HepG2 (cell line): ENCODE results near the gene REP15. TPM values are rescaled to one million over a fixed set of nuclear protein-coding genes. Genes with fewer than 3 reads are reported as not detected.

Experiments
- ATAC-seq: fragments of 200-7000 bp; cut with Tn5 transposase; 3 replicates; pipeline ENCODE4 v1.9.1; 2020; ENCODE audit warnings: mild to moderate bottlenecking, moderate library complexity
- BruUV-seq: library from RNA; stranded (reverse); fragments of 400-500 nt; replicated peaks from 2 replicates; lab custom pipeline; 2021; lab: Mats Ljungman, UMichigan
- CTCF ChIA-PET: fragments of 300-600 bp; formaldehyde crosslinking; extraction: SDS; loops from one replicate; lab custom pipeline; 2021; ENCODE audit warnings: low total read pairs, inconsistent platforms, low intra/inter-chr PET ratio; lab: Yijun Ruan, JAX
- POLR2A ChIA-PET: fragments of 350-600 bp; sonication (Branson Sonifier 250); formaldehyde crosslinking; loops from one replicate; lab custom pipeline; 2020; ENCODE audit warnings: antibody characterized with exemption, inconsistent platforms; lab: Yijun Ruan, JAX
- DNase-seq: peaks from one replicate; pipeline ENCODE4 v3.0.0-alpha.2; 2015; ENCODE audit warnings: low spot score
- FAIRE-seq: peaks from 3 replicates; lab custom pipeline; 2011; peaks lifted over from hg19 to GRCh38; lab: Jason Lieb, UNC
- H2AFZ ChIP-seq: one replicate; pipeline ENCODE4 v1.6.1; 2011; ENCODE audit warnings: low read length, inconsistent platforms
- H3K27ac ChIP-seq: fragments of 300-600 bp; 3 replicates; pipeline ENCODE4 v1.8.0; 2011; ENCODE audit warnings: mixed run types, mild to moderate bottlenecking, mixed read lengths, low read length, inconsistent platforms; ENCODE audit not compliant: insufficient read depth; ENCODE audit errors: extremely low read length
- H3K27me3 ChIP-seq, 2 experiments: fragments of 200-600 bp in 1 of 2; 2 replicates in 1 of 2; 3 replicates in 1 of 2; pipeline versions ENCODE4 v1.6.0 to v1.8.0; 2011; ENCODE audit warnings: low read length in 2 of 2, mild to moderate bottlenecking in 2 of 2, moderate library complexity in 2 of 2, inconsistent platforms in 1 of 2; ENCODE audit not compliant: insufficient read depth in 2 of 2, control insufficient read depth in 1 of 2
- H3K36me3 ChIP-seq, 2 experiments: fragments of 200-600 bp in 1 of 2; replicated peaks in 1 of 2; 2 replicates in 1 of 2; 3 replicates in 1 of 2; pipeline versions ENCODE4 v1.5.1 to v1.8.0; 2011; ENCODE audit warnings: low read length in 2 of 2, inconsistent platforms in 1 of 2; ENCODE audit not compliant: insufficient read depth in 2 of 2, control insufficient read depth in 1 of 2
- H3K4me1 ChIP-seq: 2 replicates; pipeline ENCODE4 v1.5.1; 2012; ENCODE audit warnings: low read length, inconsistent platforms; ENCODE audit not compliant: insufficient read depth
- H3K4me2 ChIP-seq: 2 replicates; pipeline ENCODE4 v1.6.0; 2011; ENCODE audit warnings: low read depth, low read length, inconsistent platforms
- H3K4me3 ChIP-seq, 3 experiments: fragments of 200-600 bp in 1 of 3; sonication (generic), shearing (Covaris generic) in 1 of 3; replicated peaks in 1 of 3; 2 replicates each; pipeline ENCODE4 v1.5.1; 2011 to 2016; ENCODE audit warnings: low read length in 3 of 3, inconsistent platforms in 2 of 3, low read depth in 2 of 3, mild to moderate bottlenecking in 2 of 3, control low read depth in 1 of 3, mixed read lengths in 1 of 3; ENCODE audit not compliant: insufficient read depth in 1 of 3
- H3K79me2 ChIP-seq: one replicate; pipeline ENCODE4 v1.6.1; 2011; ENCODE audit warnings: low read length, inconsistent platforms; ENCODE audit not compliant: insufficient read depth
- H3K9ac ChIP-seq: 2 replicates; pipeline ENCODE4 v1.6.0; 2011; ENCODE audit warnings: mild to moderate bottlenecking, low read depth, low read length, inconsistent platforms; ENCODE audit not compliant: insufficient read depth
- H3K9me3 ChIP-seq: 2 replicates; pipeline ENCODE4 v1.5.1; 2012; ENCODE audit warnings: mild to moderate bottlenecking, low read length
- H4K20me1 ChIP-seq: 2 replicates; pipeline ENCODE4 v1.6.0; 2011; ENCODE audit warnings: inconsistent platforms, mild to moderate bottlenecking, low read length, moderate library complexity; ENCODE audit not compliant: insufficient read depth
- ADNP ChIP-seq: sonication (generic); formaldehyde crosslinking; IDR thresholded peaks from 2 replicates; pipeline ENCODE4 v1.4.0; 2020; ENCODE audit warnings: missing genetic modification reagents
- IKZF4 ChIP-seq: sonication (generic); formaldehyde crosslinking; IDR thresholded peaks from 2 replicates; pipeline ENCODE4 v1.5.1; 2020; ENCODE audit warnings: borderline replicate concordance, mild to moderate bottlenecking, low read depth, missing genetic modification reagents; ENCODE audit errors: not compliant biosample characterization
- PAX8 ChIP-seq: sonication (generic); formaldehyde crosslinking; IDR thresholded peaks from 2 replicates; pipeline ENCODE4 v1.8.0; 2022; ENCODE audit warnings: mild to moderate bottlenecking, missing genetic modification reagents, borderline replicate concordance
- SOX13 ChIP-seq, 3 experiments: fragments of 450-650 bp in 1 of 3; sonication (generic) in 1 of 3; formaldehyde crosslinking in 1 of 3; IDR thresholded peaks in 2 of 3; conservative IDR thresholded peaks in 1 of 3; 2 replicates each; pipeline versions ENCODE4 v1.5.0 to v1.6.1; 2016 to 2020; ENCODE audit warnings: antibody characterized with exemption in 1 of 3, mild to moderate bottlenecking in 1 of 3, missing compliant biosample characterization in 1 of 3, missing genetic modification reagents in 1 of 3, moderate library complexity in 1 of 3
- ZNF431 ChIP-seq: sonication (generic); formaldehyde crosslinking; IDR thresholded peaks from 2 replicates; pipeline ENCODE4 v1.9.0; 2022; ENCODE audit warnings: missing genetic modification reagents, low read depth, mild to moderate bottlenecking, borderline replicate concordance
- ZNF558 ChIP-seq: sonication (generic); formaldehyde crosslinking; IDR thresholded peaks from 2 replicates; pipeline ENCODE4 v1.9.0; 2022; ENCODE audit warnings: mild to moderate bottlenecking, missing genetic modification reagents, borderline replicate concordance
- ZNF773 ChIP-seq: sonication (generic); formaldehyde crosslinking; IDR thresholded peaks from 2 replicates; pipeline ENCODE4 v1.4.0; 2020; ENCODE audit warnings: missing genetic modification reagents, borderline replicate concordance
- WGBS: methylation state at CpG from one replicate; pipeline ENCODE4 v1.1.6; 2017; ENCODE audit warnings: low lambda C conversion rate; 5-methylcytosine and 5-hydroxymethylcytosine counted together
- in situ Hi-C: cut with HindIII; loops from 2 replicates; pipeline ENCODE4 v1.10.0; 2017; ENCODE audit warnings: low pct_unique_long_range_greater_than_20kb; ENCODE audit not compliant: extremely low pct_ligation_motif_present
- intact Hi-C: fragments of 100-400 bp; cut with micrococcal nuclease; formaldehyde crosslinking; loops from one replicate; pipeline ENCODE4 v1.10.0; 2022; ENCODE audit not compliant: unreplicated experiment
- polyA plus RNA-seq, 8 experiments: library from polyadenylated mRNA; depleted of rRNA in 3 of 8; stranded (reverse) in 7 of 8; unstranded in 1 of 8; fragments of >200 nt; fragmentation: Illumina TruSeq in 4 of 8; extraction: Trizol in 4 of 8; gene quantifications; 2 replicates each; pipeline versions ENCODE4 v1.2.1 to v1.2.3, GENCODE V29; 2011 to 2016; ENCODE audit warnings: low read depth in 4 of 8, missing spikeins in 1 of 8, mixed read lengths in 1 of 8; ENCODE audit not compliant: insufficient read depth in 1 of 8
- total RNA-seq, 5 experiments: library from RNA; depleted of rRNA; stranded (reverse); fragments of >200 nt; fragmentation: Illumina TruSeq; extraction: Trizol; gene quantifications; 2 replicates each; pipeline ENCODE4 v1.2.3, GENCODE V29; 2016; ENCODE audit warnings: low read depth in 1 of 5
- TF ChIP-seq, protein P1 (sequence below): IDR thresholded peaks from 2 replicates; pipeline ENCODE4 v1.6.1; 2016; ENCODE audit warnings: missing biosample characterization, missing genetic modification reagents, low read depth

Gene REP15
- total and polyA plus RNA-seq, 2 of the 13 experiments (the other 11 are each of a cell fraction or from before 2014, with no cell fraction given): 0.12 to 0.64 TPM

DNA sequence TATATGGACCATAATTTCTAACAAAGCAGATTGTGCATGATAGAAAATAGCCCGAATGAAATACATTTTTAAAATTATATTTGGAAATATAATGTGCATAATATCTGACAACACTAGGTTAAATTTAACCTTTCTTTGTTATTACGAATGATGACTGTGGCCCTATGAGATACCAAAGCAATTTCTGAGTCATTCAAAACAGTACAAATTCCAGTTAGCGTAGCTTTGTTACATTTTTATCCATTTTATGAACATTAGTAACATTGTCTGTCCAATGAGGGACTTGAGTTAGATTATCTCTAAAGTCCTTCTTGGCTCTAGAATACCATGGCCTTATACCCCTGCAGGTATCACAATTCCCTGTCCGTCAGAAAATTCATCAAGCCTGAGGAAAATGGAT lies 39.0 kb upstream of the REP15 start:
- 95% methylated on average over 4 of the region's 4 CpGs for WGBS
- Histone ChIP-seq H4K20me1 (no peaks in the 10 kb centered on the region), H3K4me3 (no peak overlapping the region), H2AFZ (no peak overlapping the region), H3K27ac (no peak overlapping the region), H3K4me1 (no peaks in the 10 kb centered on the region), H3K36me3 (0 out of 5 replicates have a peak, but pooled peaks cover 0 to 3% of the 10 kb centered on the region in 2 experiments), H3K27me3 (no peaks in the 10 kb centered on the region), H3K4me2 (no peak overlapping the region), H3K79me2 (no peaks in the 10 kb centered on the region), H3K9me3 (no peaks in the 10 kb centered on the region), H3K9ac (no peak overlapping the region)
- BruUV-seq: no TSS peak
- intact Hi-C loops: no loop called here
- no peak for FAIRE-seq
- TF ChIP-seq ADNP (no peak), ZNF773 (CRISPR knock-in tag) (no peak), ZNF558 (no peak), SOX13 (IDR thresholded peaks at IDR 0.05) (no peak), SOX13 (CRISPR knock-in tag; conservative IDR thresholded peaks at IDR 0.05 in 1 of 2, IDR thresholded peaks at IDR 0.05 in 1 of 2) (no peak), ZNF431 (CRISPR knock-in tag) (no peak), PAX8 (CRISPR knock-in tag) (no peak), IKZF4 (CRISPR knock-in tag) (no peak)
- TF ChIP-seq, protein P1, sequence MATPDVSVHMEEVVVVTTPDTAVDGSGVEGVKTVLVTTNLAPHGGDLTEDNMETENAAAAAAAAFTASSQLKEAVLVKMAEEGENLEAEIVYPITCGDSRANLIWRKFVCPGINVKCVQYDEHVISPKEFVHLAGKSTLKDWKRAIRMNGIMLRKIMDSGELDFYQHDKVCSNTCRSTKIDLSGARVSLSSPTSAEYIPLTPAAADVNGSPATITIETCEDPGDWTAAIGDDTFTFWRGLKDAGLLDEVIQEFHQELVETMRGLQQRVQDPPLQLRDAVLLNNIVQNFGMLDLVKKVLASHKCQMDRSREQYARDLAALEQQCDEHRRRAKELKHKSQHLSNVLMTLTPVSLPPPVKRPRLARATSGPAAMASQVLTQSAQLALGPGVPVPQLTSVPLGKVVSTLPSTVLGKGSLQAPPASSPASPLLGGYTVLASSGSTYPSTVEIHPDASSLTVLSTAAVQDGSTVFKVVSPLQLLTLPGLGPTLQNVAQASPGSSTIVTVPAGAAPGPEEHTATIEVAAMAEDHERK (CRISPR knock-in tag): no peak
- in situ Hi-C loops: no loop called here
- DNase-seq: no peak
- POLR2A ChIA-PET: no interaction called here
- CTCF ChIA-PET: no interaction called here
- no peak for ATAC-seq
